CD4-positive, CD25-positive, alpha-beta regulatory T cell (primary cell): Measurements from ENCODE around the gene GDPD5. TPM values are rescaled to one million over a fixed set of nuclear protein-coding genes. Genes with fewer than 3 reads are reported as not detected.

Source experiments
- ATAC-seq, 2 donors: fragments of 150-1000 bp; cut with Tn5 transposase; one replicate each; pipeline ENCODE4 v1.10.0; 2021; ENCODE audit warnings: low read depth in 2 of 2, moderate number of reproducible peaks in 2 of 2, moderate library complexity in 1 of 2
- DNase-seq, 3 donors: peaks; one replicate each; pipeline versions ENCODE4 v3.0.0 to v3.0.0-alpha.2; 2012 to 2022; ENCODE audit warnings: mixed read lengths in 1 of 3
- H3K27ac ChIP-seq: one replicate; pipeline ENCODE4 v1.7.0; 2013; ENCODE audit warnings: mild to moderate bottlenecking, low read length; ENCODE audit not compliant: insufficient read depth, poor library complexity, severe bottlenecking
- H3K27me3 ChIP-seq: one replicate; pipeline ENCODE4 v1.7.0; 2013; ENCODE audit warnings: low read length; ENCODE audit not compliant: control insufficient read depth, insufficient read depth
- H3K36me3 ChIP-seq: one replicate; pipeline ENCODE4 v1.7.0; 2013; ENCODE audit warnings: mild to moderate bottlenecking, low read length, moderate library complexity; ENCODE audit not compliant: control insufficient read depth, insufficient read depth
- H3K4me1 ChIP-seq: 2 replicates; pipeline ENCODE4 v1.7.0; 2013; ENCODE audit warnings: mild to moderate bottlenecking, low read length; ENCODE audit not compliant: insufficient read depth, control insufficient read depth, poor library complexity, severe bottlenecking
- H3K4me3 ChIP-seq: one replicate; pipeline ENCODE4 v1.7.0; 2013; ENCODE audit warnings: low read depth, mild to moderate bottlenecking, low read length, moderate library complexity
- H3K9me3 ChIP-seq, 2 experiments: 1 replicate in 1 of 2; 2 replicates in 1 of 2; pipeline ENCODE4 v1.7.0; 2013; ENCODE audit warnings: low read length in 2 of 2, mild to moderate bottlenecking in 1 of 2, moderate library complexity in 1 of 2; ENCODE audit not compliant: control insufficient read depth in 2 of 2
- H3K27ac Mint-ChIP-seq, 3 donors: one replicate each; pipeline ENCODE4 v1.8.0; 2020 to 2022; ENCODE audit warnings: mild to moderate bottlenecking in 3 of 3, mixed read lengths in 3 of 3, moderate library complexity in 2 of 3
- H3K27me3 Mint-ChIP-seq: one replicate; pipeline ENCODE4 v1.8.0; 2022; ENCODE audit warnings: mild to moderate bottlenecking, mixed read lengths
- H3K36me3 Mint-ChIP-seq: one replicate; pipeline ENCODE4 v1.8.0; 2020; ENCODE audit warnings: mixed read lengths
- H3K4me1 Mint-ChIP-seq, 4 donors: one replicate each; pipeline ENCODE4 v1.8.0; 2020 to 2022; ENCODE audit warnings: mixed read lengths in 4 of 4, mild to moderate bottlenecking in 1 of 4
- H3K4me3 Mint-ChIP-seq, 4 donors: one replicate each; pipeline ENCODE4 v1.8.0; 2020 to 2022; ENCODE audit warnings: mild to moderate bottlenecking in 4 of 4, mixed read lengths in 4 of 4, moderate library complexity in 3 of 4
- H3K9me3 Mint-ChIP-seq, 7 donors: one replicate each; pipeline ENCODE4 v1.8.0; 2020 to 2022; ENCODE audit warnings: mixed read lengths in 7 of 7, mild to moderate bottlenecking in 3 of 7, moderate library complexity in 2 of 7
- polyA plus RNA-seq, 4 donors: library from polyadenylated mRNA; unstranded; fragments of 300-500 nt; fragmentation: Illumina TruSeq; gene quantifications; one replicate each; pipeline ENCODE4 v1.2.3, GENCODE V29; 2021
- total RNA-seq: library from RNA; stranded (reverse); gene quantifications from one replicate; pipeline ENCODE4 v1.2.3, GENCODE V29; 2022

GDPD5 gene
- total and polyA plus RNA-seq, 5 donors from 2014 or later: 8.0 to 170 (median 21.5) TPM

GRCh38 chr11:75430714-75431532 lies 94.8 kb downstream of the GDPD5 start:
- no peak for DNase-seq
- Mint-ChIP-seq H3K36me3 (peaks cover 7% of the 10 kb centered on the region), H3K27me3 (peaks cover 47% of the 10 kb centered on the region)

DNA sequence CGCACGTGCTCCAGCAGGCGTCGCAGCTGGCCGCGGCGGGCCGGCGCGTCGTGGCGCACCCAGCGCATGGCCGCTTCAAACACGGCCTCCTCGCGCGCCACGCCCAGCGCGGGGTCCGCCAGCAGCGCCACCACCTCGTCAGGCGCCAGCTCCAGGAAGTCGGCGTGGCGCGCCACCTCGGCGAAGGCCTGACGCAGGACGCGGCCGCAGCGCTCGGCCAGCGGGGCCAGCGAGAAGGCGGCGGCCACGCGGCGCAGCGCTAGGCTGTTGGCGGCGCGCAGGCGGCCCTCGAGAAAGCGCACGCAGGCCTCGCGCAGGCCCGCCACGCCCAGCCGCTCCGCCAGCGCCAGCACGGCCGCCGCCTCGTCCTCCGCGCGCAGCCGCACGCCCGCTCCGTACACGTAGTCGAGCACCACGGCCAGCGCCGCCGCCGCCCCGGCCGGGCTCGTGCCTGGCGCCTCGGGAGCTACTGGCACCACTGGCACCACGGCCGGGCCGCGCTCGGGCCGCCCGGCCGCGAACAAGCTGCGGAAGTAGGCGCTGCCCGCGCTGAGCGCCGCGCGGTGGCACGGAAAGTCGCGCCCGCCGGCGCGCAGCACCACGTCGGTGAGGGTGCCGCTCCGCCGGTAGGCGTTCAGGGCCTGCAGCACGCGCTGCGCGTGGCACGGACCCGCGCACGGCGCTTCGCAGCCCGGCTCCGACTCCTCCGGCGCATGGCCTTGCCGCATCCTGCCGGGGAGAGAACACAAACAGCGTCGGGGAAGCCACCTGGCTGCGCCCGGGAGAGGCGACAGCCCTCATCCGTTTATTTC lies 95.6 kb downstream of the GDPD5 start:
- Histone ChIP-seq H3K36me3 (peaks cover 3% of the 10 kb centered on the region), H3K4me1 (peaks cover 12% of the 10 kb centered on the region), H3K4me3 (peak overlapping the region; percentile 44), H3K27me3 (peaks cover 12% of the 10 kb centered on the region), H3K9me3 (peaks cover 0 to 7% of the 10 kb centered on the region in 2 experiments), H3K27ac (no peak overlapping the region)
- peaks cover 0 to 29% (median 17%) of the 10 kb centered on the region in 4 donors for H3K4me1 Mint-ChIP-seq
- DNase-seq (peak; percentile 36 to 70 (median 65)), ATAC-seq (peak; percentile 48 to 69)
- peak overlapping the region; percentile 81 to 90 (median 87) for H3K4me3 Mint-ChIP-seq
- peaks cover 45% of the 10 kb centered on the region for H3K27me3 Mint-ChIP-seq
- peaks cover 0 to 4% (median 2%) of the 10 kb centered on the region in 7 donors for H3K9me3 Mint-ChIP-seq
- no peaks in the 10 kb centered on the region for H3K36me3 Mint-ChIP-seq
- peak overlapping the region in 1 of 3 donors; percentile 65 for H3K27ac Mint-ChIP-seq

More at GRCh38 chr11:75430714-75431532, 94.8 kb downstream of the GDPD5 start:
- peak overlapping the region; percentile 81 to 90 (median 87) for H3K4me3 Mint-ChIP-seq
- peaks cover 0 to 29% (median 17%) of the 10 kb centered on the region in 4 donors for H3K4me1 Mint-ChIP-seq
- H3K27ac ChIP-seq: no peak overlapping the region
- ATAC-seq: no peak
- peak overlapping the region in 2 of 3 donors; percentile 65 for H3K27ac Mint-ChIP-seq
- peaks cover 7% of the 10 kb centered on the region for H3K36me3 ChIP-seq
- peaks cover 12% of the 10 kb centered on the region for H3K4me1 ChIP-seq
- H3K27me3 ChIP-seq: peaks cover 12% of the 10 kb centered on the region
- peaks cover 0 to 7% of the 10 kb centered on the region in 2 experiments for H3K9me3 ChIP-seq
- H3K4me3 ChIP-seq: peak overlapping the region; percentile 44
- peaks cover 0 to 4% (median 2%) of the 10 kb centered on the region in 7 donors for H3K9me3 Mint-ChIP-seq

GRCh38 chr11:75429641-75429901 lies 96.2 kb downstream of the GDPD5 start:
- H3K4me1 ChIP-seq: peaks cover 12% of the 10 kb centered on the region
- Mint-ChIP-seq H3K27ac (peak overlapping the region; percentile 35 to 96 (median 84)), H3K4me1 (peaks cover 0 to 29% (median 17%) of the 10 kb centered on the region in 4 donors), H3K36me3 (no peaks in the 10 kb centered on the region), H3K27me3 (peaks cover 45% of the 10 kb centered on the region), H3K4me3 (peak overlapping the region; percentile 23 to 86 (median 83)), H3K9me3 (peaks cover 0 to 4% (median 2%) of the 10 kb centered on the region in 7 donors)
- H3K9me3 ChIP-seq: peaks cover 0 to 7% of the 10 kb centered on the region in 2 experiments
- H3K36me3 ChIP-seq: no peaks in the 10 kb centered on the region
- no peak overlapping the region for H3K27ac ChIP-seq
- peaks cover 12% of the 10 kb centered on the region for H3K27me3 ChIP-seq
- no peak for ATAC-seq
- no peak for DNase-seq
- no peak overlapping the region for H3K4me3 ChIP-seq

- ATAC-seq (no peak), DNase-seq (no peak)
- Histone ChIP-seq H3K4me1 (peaks cover 12% of the 10 kb centered on the region), H3K27me3 (peaks cover 12% of the 10 kb centered on the region), H3K9me3 (peaks cover 0 to 7% of the 10 kb centered on the region in 2 experiments), H3K27ac (no peak overlapping the region), H3K36me3 (no peaks in the 10 kb centered on the region), H3K4me3 (no peak overlapping the region)
- Mint-ChIP-seq H3K4me3 (peak overlapping the region; percentile 23 to 86 (median 83)), H3K9me3 (peaks cover 0 to 4% (median 2%) of the 10 kb centered on the region in 7 donors), H3K36me3 (no peaks in the 10 kb centered on the region), H3K4me1 (peaks cover 0 to 29% (median 17%) of the 10 kb centered on the region in 4 donors), H3K27me3 (peaks cover 45% of the 10 kb centered on the region), H3K27ac (peak overlapping the region; percentile 35 to 96 (median 84))
These were observed 96.6 kb downstream of the GDPD5 start for GRCh38 chr11:75428989-75429640.

DNA sequence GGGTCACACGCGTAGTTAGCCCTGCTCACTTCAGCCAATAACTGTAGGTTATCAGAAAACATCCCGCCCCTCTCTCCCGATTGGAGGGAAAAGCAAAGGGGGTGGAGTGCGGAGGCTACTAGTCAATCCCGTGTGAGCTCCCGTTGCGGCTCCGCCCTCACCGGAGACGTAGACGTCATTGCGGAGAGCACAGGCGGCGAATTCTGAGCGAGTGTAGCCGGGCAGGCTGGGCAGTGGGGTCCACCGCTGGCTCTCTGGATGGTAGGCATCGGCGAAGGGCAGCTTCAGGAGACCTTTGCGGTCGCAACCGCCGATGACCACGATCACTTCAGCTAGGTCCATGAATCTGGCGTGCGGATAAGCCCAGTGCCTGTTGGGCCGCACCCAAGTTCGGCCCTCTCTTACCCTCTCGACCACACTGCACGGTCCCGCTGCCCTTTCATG lies 97.4 kb downstream of the GDPD5 start:
- Histone ChIP-seq H3K27me3 (peaks cover 12% of the 10 kb centered on the region), H3K4me1 (peaks cover 12% of the 10 kb centered on the region), H3K9me3 (peaks cover 0 to 7% of the 10 kb centered on the region in 2 experiments), H3K27ac (no peak overlapping the region), H3K36me3 (no peaks in the 10 kb centered on the region), H3K4me3 (no peak overlapping the region)
- Mint-ChIP-seq H3K9me3 (peaks cover 0 to 4% (median 2%) of the 10 kb centered on the region in 7 donors), H3K4me3 (peak overlapping the region in 3 of 4 donors; percentile 21 to 85 (median 63)), H3K27me3 (peaks cover 45% of the 10 kb centered on the region), H3K4me1 (peaks cover 0 to 29% (median 18%) of the 10 kb centered on the region in 4 donors), H3K36me3 (no peaks in the 10 kb centered on the region), H3K27ac (peak overlapping the region in 1 of 3 donors; percentile 74)
- ATAC-seq (peak; percentile 44 to 68), DNase-seq (peak; percentile 44 to 69 (median 46))

DNA sequence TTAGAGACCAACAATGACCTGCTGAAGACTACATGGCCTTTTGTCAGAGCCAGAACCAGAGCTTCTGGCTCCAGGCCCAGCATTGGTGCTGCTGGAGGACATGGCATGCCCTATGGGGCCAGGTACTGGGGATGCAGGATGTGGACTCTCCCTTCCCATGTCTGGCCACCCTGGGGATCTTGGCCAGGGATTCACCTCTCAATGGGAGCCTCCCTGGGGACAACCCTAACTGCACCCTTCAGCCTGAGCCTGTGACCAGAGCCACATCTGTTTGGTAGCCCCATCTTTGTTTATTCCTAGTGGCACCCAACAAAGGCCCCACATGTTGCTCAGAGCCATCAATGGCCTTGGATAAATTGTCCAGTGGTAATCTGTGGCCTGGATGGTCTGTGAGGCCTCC lies 98.6 kb downstream of the GDPD5 start:
- DNase-seq: no peak
- H3K4me3 ChIP-seq: no peak overlapping the region
- Mint-ChIP-seq H3K4me1 (peaks cover 0 to 25% (median 18%) of the 10 kb centered on the region in 4 donors), H3K27ac (no peak overlapping the region), H3K4me3 (no peak overlapping the region), H3K36me3 (peaks cover 3% of the 10 kb centered on the region), H3K9me3 (peaks cover 0 to 4% (median 0%) of the 10 kb centered on the region in 7 donors), H3K27me3 (peaks cover 42% of the 10 kb centered on the region)
- H3K36me3 ChIP-seq: no peaks in the 10 kb centered on the region
- H3K27ac ChIP-seq: no peak overlapping the region
- peaks cover 0 to 7% of the 10 kb centered on the region in 2 experiments for H3K9me3 ChIP-seq
- H3K4me1 ChIP-seq: peaks cover 12% of the 10 kb centered on the region
- peaks cover 12% of the 10 kb centered on the region for H3K27me3 ChIP-seq
- no peak for ATAC-seq

DNA sequence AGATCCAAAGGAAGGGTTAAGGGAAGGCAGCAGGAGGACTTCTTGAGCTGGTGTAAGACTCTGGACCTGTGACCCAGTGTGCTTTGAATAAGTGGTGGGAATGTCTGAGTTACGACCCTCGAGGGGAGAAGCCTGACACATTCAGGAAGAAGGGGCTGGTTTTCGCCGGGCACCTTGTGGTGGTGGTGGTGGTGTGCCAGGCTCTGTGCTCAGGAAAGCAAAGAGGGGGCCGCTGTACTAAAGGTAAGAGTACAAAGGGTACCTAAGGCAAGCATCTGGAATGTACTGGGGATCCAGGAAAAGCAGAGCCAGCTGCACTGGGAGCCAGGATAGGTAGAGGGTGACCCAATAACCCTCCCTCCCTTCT lies 99.0 kb downstream of the GDPD5 start:
- Histone ChIP-seq H3K36me3 (peaks cover under 1% of the 10 kb centered on the region), H3K27ac (no peak overlapping the region), H3K4me1 (peaks cover 12% of the 10 kb centered on the region), H3K4me3 (no peak overlapping the region), H3K27me3 (peaks cover 12% of the 10 kb centered on the region), H3K9me3 (peaks cover 0 to 7% of the 10 kb centered on the region in 2 experiments)
- no peak for DNase-seq
- no peak overlapping the region for H3K27ac Mint-ChIP-seq
- H3K4me1 Mint-ChIP-seq: peaks cover 0 to 25% (median 17%) of the 10 kb centered on the region in 4 donors
- no peak overlapping the region for H3K4me3 Mint-ChIP-seq
- peaks cover 0 to 4% (median 0%) of the 10 kb centered on the region in 7 donors for H3K9me3 Mint-ChIP-seq
- peaks cover 37% of the 10 kb centered on the region for H3K27me3 Mint-ChIP-seq
- no peak for ATAC-seq
- peaks cover 3% of the 10 kb centered on the region for H3K36me3 Mint-ChIP-seq
